SU-DHL-6 (cell line): Measurements from ENCODE around the gene FBN1.

Source experiments
- H2AFZ ChIP-seq: fragments of 200-600 bp; sonication (generic); 2 replicates; pipeline ENCODE4 v1.6.1; 2014; ENCODE audit warnings: low read depth, mild to moderate bottlenecking, moderate library complexity, mixed read lengths, antibody characterized with exemption, low read length; ENCODE audit not compliant: severe bottlenecking
- H3F3A ChIP-seq: fragments of 200-600 bp; shearing (Covaris generic); 2 replicates; pipeline ENCODE4 v1.6.0; 2016; ENCODE audit warnings: antibody characterized with exemption, mild to moderate bottlenecking; ENCODE audit not compliant: insufficient read depth
- H3K27ac ChIP-seq: fragments of 200-600 bp; sonication (generic); 2 replicates; pipeline ENCODE4 v1.5.1; 2016; ENCODE audit warnings: low read depth, mild to moderate bottlenecking, low read length, moderate library complexity, mixed read lengths
- H3K27me3 ChIP-seq: fragments of 200-600 bp; sonication (generic), shearing (Covaris generic); 2 replicates; pipeline ENCODE4 v1.6.0; 2014; ENCODE audit warnings: mild to moderate bottlenecking, low read length
- H3K36me3 ChIP-seq: fragments of 200-600 bp; sonication (generic); 2 replicates; pipeline ENCODE4 v1.6.1; 2014; ENCODE audit warnings: mild to moderate bottlenecking, low read length, mixed read lengths
- H3K4me2 ChIP-seq: fragments of 300-600, 200-600 bp; shearing (Covaris generic), sonication (generic); 2 replicates; pipeline ENCODE4 v1.6.0; 2014; ENCODE audit warnings: low read length, low read depth, mild to moderate bottlenecking; ENCODE audit not compliant: poor library complexity, severe bottlenecking
- H3K4me3 ChIP-seq: fragments of 200-600 bp; sonication (generic); 2 replicates; pipeline ENCODE4 v1.5.1; 2014; ENCODE audit warnings: antibody characterized with exemption, low read length, mild to moderate bottlenecking, mixed read lengths; ENCODE audit not compliant: insufficient read depth, poor library complexity, severe bottlenecking
- H3K79me2 ChIP-seq: fragments of 200-600 bp; sonication (generic); 2 replicates; pipeline ENCODE4 v1.6.1; 2014; ENCODE audit warnings: mild to moderate bottlenecking, low read length, moderate library complexity; ENCODE audit not compliant: insufficient read depth
- H3K9ac ChIP-seq: fragments of 200-600 bp; sonication (generic); 2 replicates; pipeline ENCODE4 v1.7.0; 2014; ENCODE audit warnings: mild to moderate bottlenecking, low read length
- H3K9me2 ChIP-seq: fragments of 200-600 bp; sonication (generic); replicated peaks from 2 replicates; pipeline ENCODE4 v1.6.1; 2014; ENCODE audit warnings: low read length; ENCODE audit not compliant: insufficient read depth
- H3K9me3 ChIP-seq: fragments of 200-600 bp; sonication (generic); 2 replicates; pipeline ENCODE4 v1.6.1; 2014; ENCODE audit warnings: low read length, mixed read lengths; ENCODE audit not compliant: insufficient read depth
- H4K20me1 ChIP-seq: fragments of 200-600 bp; sonication (generic); 2 replicates; pipeline ENCODE4 v1.6.1; 2014; ENCODE audit warnings: low read depth, mild to moderate bottlenecking, antibody characterized with exemption, low read length, moderate library complexity, mixed read lengths
- CTCF ChIP-seq: fragments of 200-600 bp; sonication (generic); IDR thresholded peaks from one replicate; pipeline ENCODE4 v1.5.1; 2017; ENCODE audit warnings: antibody characterized with exemption, mild to moderate bottlenecking, low read length, moderate library complexity; ENCODE audit not compliant: insufficient read depth, poor library complexity, severe bottlenecking
- EZH2phosphoT487 ChIP-seq: fragments of 200-600 bp; sonication (generic), shearing (Covaris generic); conservative IDR thresholded peaks from 2 replicates; pipeline ENCODE4 v1.6.1; 2018; ENCODE audit warnings: mild to moderate bottlenecking, antibody characterized with exemption, low read length, moderate library complexity, mixed read lengths

FBN1 gene

GRCh38 chr15:48547286-48547685 is 98.2 kb downstream of the FBN1 start:
- no peaks in the 10 kb centered on the region for H4K20me1 ChIP-seq
- no peaks in the 10 kb centered on the region for H3K36me3 ChIP-seq
- H3K27ac ChIP-seq, result no peak overlapping the region
- no peak overlapping the region for H3K9ac ChIP-seq
- no peak for TF ChIP-seq EZH2phosphoT487
- no peaks in the 10 kb centered on the region for H3F3A ChIP-seq
- no peak overlapping the region for H3K4me3 ChIP-seq
- no peaks in the 10 kb centered on the region for H3K9me2 ChIP-seq
- no peaks in the 10 kb centered on the region for H3K27me3 ChIP-seq
- no peaks in the 10 kb centered on the region for H3K79me2 ChIP-seq
- no peaks in the 10 kb centered on the region for H3K9me3 ChIP-seq
- no peak overlapping the region for H3K4me2 ChIP-seq
- no peak overlapping the region for H2AFZ ChIP-seq

GRCh38 chr15:48546296-48546695 is 99.2 kb downstream of the FBN1 start:
- Histone ChIP-seq H3K4me3 (no peak overlapping the region), H4K20me1 (no peaks in the 10 kb centered on the region), H2AFZ (no peak overlapping the region), H3F3A (no peaks in the 10 kb centered on the region), H3K36me3 (no peaks in the 10 kb centered on the region), H3K9ac (no peak overlapping the region), H3K4me2 (no peak overlapping the region), H3K9me2 (no peaks in the 10 kb centered on the region), H3K27ac (no peak overlapping the region), H3K9me3 (no peaks in the 10 kb centered on the region), H3K79me2 (no peaks in the 10 kb centered on the region), H3K27me3 (no peaks in the 10 kb centered on the region)
- TF ChIP-seq EZH2phosphoT487 (no peak), CTCF (no peak)

- no peak overlapping the region for H2AFZ ChIP-seq
- H3F3A ChIP-seq, result no peaks in the 10 kb centered on the region
- no peak overlapping the region for H3K4me3 ChIP-seq
- H3K9me2 ChIP-seq, result no peaks in the 10 kb centered on the region
- H4K20me1 ChIP-seq, result no peaks in the 10 kb centered on the region
- H3K27ac ChIP-seq, result no peak overlapping the region
- H3K36me3 ChIP-seq, result no peaks in the 10 kb centered on the region
- H3K9ac ChIP-seq, result no peak overlapping the region
- no peak for TF ChIP-seq EZH2phosphoT487
- TF ChIP-seq CTCF, result no peak
- no peaks in the 10 kb centered on the region for H3K9me3 ChIP-seq
- no peak overlapping the region for H3K4me2 ChIP-seq
- H3K27me3 ChIP-seq, result no peaks in the 10 kb centered on the region
- H3K79me2 ChIP-seq, result no peaks in the 10 kb centered on the region
Observed at GRCh38 chr15:48544778-48545177, 100.7 kb downstream of the FBN1 start.

GRCh38 chr15:48541341-48542278 is 103.9 kb downstream of the FBN1 start:
- Histone ChIP-seq H3K36me3 (no peaks in the 10 kb centered on the region), H3K9me2 (no peaks in the 10 kb centered on the region), H3F3A (no peaks in the 10 kb centered on the region), H3K27ac (no peak overlapping the region), H2AFZ (no peak overlapping the region), H3K9ac (no peak overlapping the region), H3K79me2 (no peaks in the 10 kb centered on the region), H3K27me3 (no peaks in the 10 kb centered on the region), H3K9me3 (no peaks in the 10 kb centered on the region), H3K4me3 (no peak overlapping the region), H3K4me2 (no peak overlapping the region), H4K20me1 (no peaks in the 10 kb centered on the region)
- no peak for TF ChIP-seq CTCF
- no peak for TF ChIP-seq EZH2phosphoT487
